HS-5 (cell line): ENCODE measurements around the gene P2RX6.

Source experiments
- DNase-seq: peaks from one replicate; pipeline ENCODE4 v3.0.0-alpha.2; 2012; ENCODE audit warnings: low read depth

Gene P2RX6

DNA sequence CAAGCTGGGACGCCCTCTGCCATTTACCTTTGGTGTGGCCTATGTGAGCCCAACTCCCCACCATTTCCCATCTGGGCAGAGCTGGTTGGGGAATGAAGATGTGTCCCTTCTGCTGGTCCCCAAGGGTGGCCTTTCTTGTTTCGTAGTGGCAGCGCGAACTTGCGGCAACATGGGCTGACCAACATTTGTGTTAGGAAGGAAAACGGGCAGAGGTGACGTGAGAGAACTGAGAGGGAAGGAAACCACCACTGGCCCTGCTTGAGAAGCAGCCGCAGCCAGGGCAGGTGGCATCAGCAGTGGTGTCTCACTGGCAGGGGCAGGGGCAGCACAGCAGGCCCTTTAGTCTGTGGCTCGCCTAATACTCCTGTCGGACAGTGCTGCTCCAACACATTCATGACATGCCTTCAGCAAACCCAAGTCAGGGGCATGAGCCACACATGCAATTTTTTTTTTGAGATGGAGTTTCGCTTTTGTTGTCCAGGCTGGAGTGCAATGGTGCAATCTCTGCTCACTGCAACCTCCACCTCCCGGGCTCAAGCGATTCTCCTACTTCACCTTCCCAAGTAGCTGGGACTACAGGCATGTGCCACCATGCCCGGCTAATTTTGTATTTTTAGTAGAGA is 60.7 kb downstream of the P2RX6 start:
- DNase-seq = no peak

DNA sequence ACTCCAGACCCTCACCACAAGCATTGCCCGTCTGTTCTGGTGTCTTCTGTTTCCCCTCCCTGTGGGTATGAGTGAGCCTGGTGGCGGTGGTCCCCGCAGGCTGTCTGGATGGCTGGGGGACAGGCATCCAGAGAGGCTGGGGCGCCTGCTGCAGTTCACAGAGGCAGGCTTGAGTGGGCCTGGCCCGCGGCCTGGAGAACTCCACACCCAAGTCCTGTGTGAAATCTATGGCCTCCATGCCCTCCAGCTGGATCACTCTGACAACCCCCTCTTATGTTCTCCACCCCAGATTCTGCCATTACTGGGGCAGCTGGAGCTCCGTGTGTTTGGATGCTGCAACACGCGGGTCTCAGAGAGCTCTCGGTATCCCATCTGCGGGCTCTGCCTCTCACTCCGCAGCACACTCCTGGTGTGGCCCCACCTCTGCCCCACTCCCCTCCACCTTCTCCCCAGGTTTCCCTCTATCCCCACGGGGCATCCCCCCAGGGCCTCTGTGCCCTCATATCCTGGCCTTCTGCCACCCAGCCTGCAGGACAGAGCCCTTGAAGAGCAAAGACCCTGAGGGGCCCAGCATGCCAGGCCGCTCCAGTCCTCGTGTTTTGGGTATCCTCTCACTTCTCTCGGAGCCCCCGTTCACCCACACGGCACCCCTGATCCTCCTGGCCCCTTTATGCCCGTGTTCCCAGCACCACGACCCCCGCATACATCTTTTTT is 62.1 kb downstream of the P2RX6 start:
- DNase-seq = no peak
